Adipose tissue (tissue), 3 donors: ENCODE data around the gene SDHC. TPM values are rescaled to one million over a fixed set of nuclear protein-coding genes. Genes with fewer than 3 reads are reported as not detected.
"Not testable (repeated sequence)": the region's sequence is repeated elsewhere in the genome, so short reads cannot be mapped to it uniquely, and the experiment has no call there.

Experiments used
- H3K27ac ChIP-seq: one replicate; pipeline ENCODE4 v1.5.1; 2013; ENCODE audit warnings: low read depth, low read length
- WGBS, 3 donors: extraction: QIAGEN DNeasy Blood & Tissue Kit; methylation state at CpG; one replicate each; pipeline ENCODE4 v1.1.7; 2013; 5-methylcytosine and 5-hydroxymethylcytosine counted together
- polyA plus RNA-seq, 3 donors: library from polyadenylated mRNA; stranded (reverse); fragments of 200-250 nt; gene quantifications; one replicate each; pipeline ENCODE4 v1.2.3, GENCODE V29; 2013
- donor health status: healthy with polysubstance abuse.
- donor health status: Bipolar disorder and iron deficiency.
- donor health status: healthy.

SDHC gene
- polyA plus RNA-seq, 3 donors, result 76.3 to 230 (median 151) TPM

DNA sequence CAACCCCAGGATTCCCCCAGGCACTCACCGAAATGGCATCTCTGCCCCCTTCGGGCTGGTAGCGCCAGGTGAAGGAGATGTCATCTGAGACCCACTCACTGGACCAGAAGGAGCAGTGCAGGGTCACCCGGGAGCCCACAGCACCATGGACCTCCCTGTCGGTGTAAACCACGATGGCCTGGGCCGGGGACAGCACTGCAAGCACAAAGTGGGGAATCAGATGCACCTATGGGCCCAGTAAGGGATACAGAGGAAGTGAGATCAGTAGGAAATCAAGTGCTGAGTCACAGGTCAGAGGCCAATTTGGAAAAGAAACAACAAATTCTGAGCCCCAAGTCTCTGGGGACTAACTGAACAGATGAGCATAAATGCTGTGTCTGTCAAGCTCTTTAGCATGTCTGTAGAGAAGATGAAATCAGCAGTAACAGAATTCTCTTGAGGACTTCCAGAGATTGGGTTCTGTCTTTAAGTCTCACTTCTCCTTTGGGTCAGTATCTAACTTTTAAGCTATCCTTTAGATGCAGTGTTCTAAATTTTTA lies 6.9 kb upstream of the SDHC start:
- 77 to 84% (median 81%) methylated on average over 7 of the region's 7 CpGs for WGBS, 3 donors
- H3K27ac ChIP-seq, result no peak overlapping the region

DNA sequence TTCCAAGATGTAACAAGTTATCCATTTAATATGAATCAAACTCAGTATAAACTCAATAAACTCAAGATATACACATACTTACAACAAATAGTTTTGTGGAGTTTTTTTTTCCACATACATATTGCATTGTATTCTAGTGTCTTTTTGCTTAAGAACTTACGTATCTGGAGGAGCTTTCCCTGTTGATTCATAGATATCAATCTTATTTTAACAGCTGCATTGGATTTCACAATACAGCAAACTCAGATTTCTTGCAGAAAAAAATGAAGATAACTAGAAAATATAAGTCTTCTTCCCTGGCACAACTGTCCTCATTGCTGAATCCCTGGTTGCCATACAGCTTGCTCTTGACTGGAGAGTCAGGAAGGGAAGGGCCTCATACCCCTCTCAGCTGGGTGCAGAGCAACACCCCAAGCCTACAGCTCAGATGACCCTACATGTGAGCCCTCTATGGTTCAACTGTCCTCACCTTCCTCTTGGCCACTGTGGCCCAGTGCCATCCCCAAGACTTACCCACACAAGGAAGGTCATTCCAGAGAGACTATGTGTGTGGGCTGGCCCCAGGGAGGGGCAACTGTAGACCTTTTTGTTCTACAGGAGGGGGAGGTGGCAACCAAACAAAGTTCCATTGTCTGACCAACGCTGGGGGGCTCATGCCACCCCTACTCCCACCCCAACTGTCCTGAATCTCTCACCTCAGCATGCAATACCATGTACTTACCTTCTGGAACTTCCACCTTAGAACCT lies 6.1 kb upstream of the SDHC start:
- H3K27ac ChIP-seq, result no peak overlapping the region
- 50 to 64% (median 58%) methylated on average over 2 of the region's 2 CpGs for WGBS, 3 donors

DNA sequence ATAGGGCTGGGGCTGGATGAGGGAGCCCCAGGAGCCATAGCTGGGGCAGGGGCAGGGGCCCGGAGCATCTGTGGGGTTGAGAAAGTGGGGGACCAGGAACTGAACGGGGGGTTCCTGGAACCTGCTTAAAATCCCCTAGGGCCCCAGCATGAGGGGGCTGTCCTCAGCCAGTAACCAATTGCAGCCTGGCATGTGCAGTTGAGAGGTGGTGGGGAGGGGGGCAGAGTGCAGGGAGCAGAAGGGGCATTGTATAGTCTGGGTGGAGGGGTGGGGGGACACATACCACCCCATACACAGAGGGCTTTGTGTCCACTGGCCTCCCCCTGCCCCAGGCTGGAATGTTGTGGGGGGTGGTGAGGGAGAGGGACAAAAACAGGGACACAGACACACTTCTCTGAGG lies 4.3 kb upstream of the SDHC start, which contains the start of gene MPZ:
Gene MPZ, minus strand, starts transcription at position 101 of the 400 bp plus-strand sequence. Its CDS starts 63 bp downstream, at position 38.
- WGBS, 3 donors, result 31 to 68% (median 62%) methylated on average over 2 of the region's 2 CpGs
- no peak within 1 kb of the TSS for H3K27ac ChIP-seq

DNA sequence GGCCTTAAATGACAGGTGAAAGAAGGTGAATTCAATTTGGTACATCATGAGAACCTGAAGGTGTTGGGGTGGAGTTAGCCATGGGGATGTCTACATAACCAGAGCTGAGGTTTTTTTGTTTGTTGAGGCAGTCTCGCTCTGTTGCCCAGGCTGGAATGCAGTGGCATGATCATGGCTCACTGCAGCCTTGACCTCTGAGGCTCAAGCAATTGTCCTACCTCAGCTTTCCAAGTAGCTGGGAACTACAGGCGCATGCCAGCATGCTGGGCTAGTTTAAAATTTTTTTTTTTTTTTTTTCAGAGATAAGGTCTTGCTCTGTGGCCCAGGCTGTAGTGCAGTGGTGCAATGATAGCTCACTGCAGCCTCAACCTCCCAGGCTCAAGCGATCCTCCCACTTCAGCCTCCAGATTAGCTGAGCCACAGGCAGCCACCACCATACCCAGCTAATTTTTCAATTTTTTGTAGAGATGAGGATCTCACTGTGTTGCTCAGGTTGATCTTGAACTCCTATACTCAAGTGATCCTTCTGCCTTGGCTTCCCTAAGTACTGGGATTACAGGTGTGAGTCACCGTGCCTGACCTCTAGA lies 2.5 kb upstream of the SDHC start:
- no peak overlapping the region for H3K27ac ChIP-seq
- 90 to 93% (median 92%) methylated on average over 4 of the region's 4 CpGs for WGBS, 3 donors

DNA sequence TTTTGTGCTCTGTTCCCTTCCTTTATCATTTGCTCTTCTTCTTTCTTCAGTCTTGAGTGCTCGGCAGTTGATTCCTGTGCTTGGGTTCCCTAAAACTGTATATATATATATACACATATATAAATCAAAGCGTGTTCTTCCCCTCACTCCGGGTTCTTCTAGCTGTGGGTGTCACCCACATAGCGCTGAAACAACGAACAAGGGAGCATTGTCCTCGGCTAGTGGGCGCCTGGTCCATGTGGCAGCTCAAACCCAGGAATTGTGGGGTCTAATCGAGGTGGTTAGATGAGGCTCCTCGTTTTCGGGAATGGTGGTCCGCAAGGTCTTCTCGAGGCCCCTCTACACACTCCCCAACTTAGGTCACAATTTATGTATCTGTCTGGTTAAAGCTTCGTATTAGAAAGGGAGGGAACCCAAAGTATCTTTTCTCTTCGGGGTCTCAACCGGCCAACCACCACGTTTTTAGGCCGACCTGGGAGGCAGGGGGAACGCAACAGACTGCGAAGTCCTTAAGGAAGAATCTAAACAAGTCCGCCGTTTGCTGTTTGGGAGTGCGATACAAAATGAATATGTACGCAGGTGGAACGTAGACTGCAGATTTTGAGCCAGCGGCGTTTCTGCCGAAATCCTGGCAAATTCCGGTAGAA lies 504 bp upstream of the SDHC start:
- WGBS, 3 donors, result 28 to 34% (median 29%) methylated on average over 28 of the region's 28 CpGs
- H3K27ac ChIP-seq, result no peak overlapping the region

DNA sequence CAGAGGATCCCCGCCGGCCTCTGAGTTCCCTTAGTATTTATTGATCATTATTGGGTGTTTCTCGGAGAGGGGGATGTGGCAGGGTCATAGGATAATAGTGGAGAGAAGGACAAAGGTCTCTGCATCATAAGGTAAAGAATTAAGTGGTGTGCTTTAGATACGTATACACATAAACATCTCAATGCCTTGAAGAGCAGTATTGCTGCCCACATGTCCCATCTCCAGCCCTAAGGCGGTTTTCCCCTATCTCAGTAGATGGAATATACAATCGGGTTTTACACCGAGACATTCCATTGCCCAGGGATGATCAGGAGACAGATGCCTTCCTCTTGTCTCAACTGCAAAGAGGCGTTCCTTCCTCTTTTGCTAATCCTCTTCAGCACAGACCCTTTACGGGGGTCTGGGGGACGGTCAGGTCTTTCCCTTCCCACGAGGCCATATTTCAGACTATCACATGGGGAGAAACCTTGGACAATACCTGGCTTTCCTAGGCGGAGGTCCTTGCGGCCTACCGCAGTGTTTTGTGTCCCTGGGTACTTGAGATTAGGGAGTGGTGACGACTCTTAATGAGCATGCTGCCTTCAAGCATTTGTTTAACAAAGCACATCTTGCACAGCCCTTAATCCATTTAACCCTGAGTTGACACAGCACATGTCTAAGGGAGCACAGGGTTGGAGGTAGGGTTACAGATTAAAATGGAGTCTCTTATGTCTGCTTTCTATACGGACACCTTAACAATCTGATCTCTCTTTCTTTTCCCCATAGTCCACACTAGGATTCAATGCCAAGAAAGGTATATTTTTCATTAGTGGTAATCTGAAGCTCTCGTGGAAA lies 1.9 kb downstream of the SDHC start:
- H3K27ac ChIP-seq, result not testable (repeated sequence)
- 70 to 75% (median 74%) methylated on average over 17 of the region's 17 CpGs for WGBS, 3 donors

DNA sequence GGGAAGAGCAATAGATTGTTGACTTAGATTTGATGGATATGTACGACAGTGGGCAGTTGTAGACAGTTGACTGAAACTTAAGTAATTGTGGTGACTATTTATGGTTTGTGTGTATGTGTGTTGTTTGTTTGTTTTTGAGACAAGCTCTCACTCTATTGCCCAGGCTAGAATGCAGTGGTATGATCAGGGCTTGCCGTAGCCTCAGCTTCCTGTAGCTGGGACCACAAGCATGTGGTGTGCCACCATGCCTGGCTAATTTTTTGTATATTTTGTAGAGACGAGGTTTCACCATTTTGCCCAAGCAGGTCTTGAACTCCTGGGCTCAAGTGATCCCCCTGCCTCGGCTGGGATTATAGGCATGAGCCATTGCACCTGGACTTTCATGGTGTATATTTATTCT lies 9.8 kb downstream of the SDHC start:
- no peak overlapping the region for H3K27ac ChIP-seq
- 68 to 83% (median 82%) methylated on average over 4 of the region's 4 CpGs for WGBS, 3 donors

DNA sequence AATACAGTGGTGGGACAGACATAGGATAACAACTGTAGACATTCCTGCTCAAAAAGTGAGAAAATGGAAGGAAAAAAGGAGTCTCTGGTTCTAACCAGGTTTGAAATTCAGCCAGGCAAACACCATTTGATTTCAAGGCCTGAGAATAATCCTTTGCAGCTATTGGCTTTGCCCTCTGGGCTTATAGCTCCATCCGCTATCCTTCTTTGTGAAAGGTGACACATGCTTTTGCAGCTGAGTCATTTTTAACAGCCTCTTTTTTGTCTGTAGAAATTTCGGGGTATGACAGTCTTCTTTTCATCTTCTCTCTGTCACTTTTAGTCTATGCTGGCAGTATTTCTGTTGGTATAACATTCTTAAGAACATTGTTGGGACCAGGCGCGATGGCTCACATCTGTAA lies 16.2 kb downstream of the SDHC start:
- no peak overlapping the region for H3K27ac ChIP-seq
- 93 to 97% (median 94%) methylated on average over 4 of the region's 4 CpGs for WGBS, 3 donors

DNA sequence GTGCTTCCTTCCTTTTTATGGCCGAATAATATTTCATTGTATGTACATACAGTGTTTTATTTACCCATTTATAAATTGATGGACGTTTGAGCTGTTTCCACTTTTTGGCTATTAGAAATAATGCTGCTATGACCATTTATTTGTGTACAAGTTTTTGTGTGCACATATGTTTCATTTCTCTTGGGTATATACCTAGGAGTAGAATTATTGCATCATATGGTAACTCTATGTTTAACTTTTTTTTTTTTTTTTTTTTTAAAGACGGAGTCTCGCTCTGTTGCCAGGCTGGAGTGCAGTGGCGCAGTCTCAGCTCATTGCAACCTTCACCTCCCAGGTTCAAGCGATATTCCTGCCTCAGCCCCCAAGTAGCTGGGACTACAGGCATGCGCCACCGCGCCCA lies 19.0 kb downstream of the SDHC start:
- H3K27ac ChIP-seq, result no peak overlapping the region
- WGBS, 3 donors, result 93 to 96% (median 96%) methylated on average over 9 of the region's 9 CpGs

DNA sequence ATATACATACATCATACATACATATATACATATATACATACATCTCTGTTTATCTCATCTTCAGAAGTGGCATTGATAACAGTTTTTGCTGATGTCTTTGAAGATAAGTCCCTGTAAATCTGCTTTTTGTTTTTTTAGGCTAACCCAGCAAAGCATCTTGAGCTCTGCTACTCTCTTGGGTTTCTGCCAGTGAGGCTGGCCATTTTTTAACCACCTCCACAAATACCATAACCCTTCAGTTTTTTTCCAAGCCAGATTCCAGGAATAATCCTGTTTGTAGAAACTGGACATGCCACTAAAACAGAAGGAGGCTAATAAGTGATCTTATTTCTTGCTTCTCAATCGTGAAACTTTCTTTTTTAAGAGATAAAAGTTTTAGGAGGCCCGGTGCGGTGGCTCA lies 21.6 kb downstream of the SDHC start:
- H3K27ac ChIP-seq, result no peak overlapping the region
- WGBS, 3 donors, result 84 to 87% (median 85%) methylated on average over 3 of the region's 3 CpGs

DNA sequence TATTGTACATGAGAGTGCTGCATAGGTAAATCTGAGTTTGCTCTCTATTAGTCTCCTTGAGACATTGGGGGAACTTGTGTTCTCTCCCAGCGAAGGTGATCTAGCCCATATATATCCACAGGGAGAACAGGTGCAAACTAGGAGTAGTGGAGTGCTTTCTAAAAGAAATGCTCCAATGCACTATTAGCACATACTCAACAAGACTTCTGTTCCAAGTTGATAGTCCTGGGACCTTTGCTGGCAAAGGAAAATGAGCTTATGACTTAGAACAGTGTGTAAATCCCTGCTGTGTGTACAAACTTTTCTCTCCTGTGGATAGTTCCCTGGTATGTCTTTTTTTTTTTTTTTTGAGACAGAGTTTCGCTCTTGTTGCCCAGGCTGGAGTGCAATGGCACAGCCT lies 28.0 kb downstream of the SDHC start:
- 92 to 94% (median 93%) methylated on average over 2 of the region's 2 CpGs for WGBS, 3 donors
- no peak overlapping the region for H3K27ac ChIP-seq

DNA sequence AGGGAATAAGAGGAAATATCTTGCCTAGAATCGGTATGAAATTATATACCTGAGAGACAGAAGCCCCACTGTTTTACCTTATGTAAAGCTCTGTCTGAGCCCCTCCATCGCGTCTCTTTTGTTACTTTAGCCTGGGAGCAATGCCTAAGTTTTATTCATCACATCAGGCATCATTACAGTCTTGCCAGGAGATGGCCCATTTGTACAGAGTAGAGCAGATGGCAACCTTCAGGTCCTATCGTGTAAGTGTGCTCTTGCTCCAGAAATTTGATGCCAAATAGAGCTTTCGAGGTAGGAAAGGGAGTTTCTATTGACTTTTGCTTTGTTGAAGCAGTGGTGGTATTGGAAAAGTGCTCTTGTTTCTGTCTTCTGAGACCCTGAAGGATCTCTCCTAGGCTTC lies 28.6 kb downstream of the SDHC start:
- WGBS, 3 donors, result 93 to 97% (median 94%) methylated on average over 5 of the region's 5 CpGs
- no peak overlapping the region for H3K27ac ChIP-seq

DNA sequence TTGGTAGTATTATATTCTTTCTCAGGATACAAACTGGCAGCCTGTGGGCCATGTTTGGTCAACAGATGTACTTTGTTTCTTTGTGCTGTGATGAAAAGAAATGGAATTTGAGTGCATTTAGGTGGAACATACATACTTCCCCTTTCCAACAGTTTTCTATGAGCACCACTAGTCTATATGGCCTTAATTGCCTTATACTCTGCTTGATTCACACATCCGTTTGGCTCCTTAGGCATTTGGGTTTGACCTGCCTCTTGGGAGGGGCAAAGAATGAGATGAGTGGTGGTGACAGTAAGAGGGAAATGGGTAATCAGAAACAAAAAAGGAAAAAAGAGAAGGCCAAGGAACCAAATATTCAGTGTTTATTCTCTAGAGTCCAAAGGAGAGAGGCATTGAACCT lies 36.5 kb downstream of the SDHC start:
- H3K27ac ChIP-seq, result peak overlapping the region; percentile 54
- 74 to 91% (median 80%) methylated on average over 1 of the region's 1 CpG for WGBS, 3 donors

DNA sequence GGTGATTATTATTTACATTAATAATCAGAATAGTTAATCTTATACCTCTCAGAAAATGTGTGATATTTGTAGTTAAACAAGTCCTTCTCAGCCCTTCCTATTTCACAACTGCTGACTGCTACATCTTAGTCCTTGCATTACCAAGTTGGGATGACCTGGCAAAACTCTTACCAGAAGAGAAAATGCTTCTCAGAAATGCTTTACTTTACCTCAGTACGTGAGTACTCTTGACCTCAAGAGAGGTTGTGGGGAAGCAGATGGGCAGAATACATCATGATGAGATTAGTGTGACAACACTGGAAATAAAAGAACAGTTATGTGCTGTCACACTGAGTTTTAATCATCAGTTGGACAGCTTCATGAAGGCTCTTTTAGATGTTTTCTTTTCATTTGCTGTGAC lies 37.3 kb downstream of the SDHC start:
- H3K27ac ChIP-seq, result no peak overlapping the region
- 44 to 76% (median 54%) methylated on average over 1 of the region's 1 CpG for WGBS, 3 donors

DNA sequence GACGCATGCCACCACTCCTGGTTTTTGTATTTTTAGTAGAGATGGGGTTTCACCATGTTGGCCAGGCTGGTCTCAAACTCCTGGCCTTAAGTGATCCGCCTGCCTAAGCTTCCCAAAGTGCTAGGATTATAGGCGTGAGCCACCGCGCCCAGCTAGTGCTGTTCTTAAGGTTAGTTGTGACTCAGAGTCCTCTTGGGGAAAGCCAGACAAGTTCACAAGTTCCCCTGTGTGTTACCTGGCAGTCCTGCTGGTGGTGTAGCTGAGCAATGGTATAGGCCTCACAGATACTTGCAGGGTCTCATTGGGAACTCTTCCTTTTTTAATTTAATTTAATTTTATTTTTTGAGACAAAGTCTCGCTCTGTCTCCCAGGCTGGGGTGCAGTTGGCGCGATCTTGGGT lies 42.9 kb downstream of the SDHC start:
- H3K27ac ChIP-seq, result no peak overlapping the region
- 97 to 98% (median 97%) methylated on average over 8 of the region's 8 CpGs for WGBS, 3 donors

DNA sequence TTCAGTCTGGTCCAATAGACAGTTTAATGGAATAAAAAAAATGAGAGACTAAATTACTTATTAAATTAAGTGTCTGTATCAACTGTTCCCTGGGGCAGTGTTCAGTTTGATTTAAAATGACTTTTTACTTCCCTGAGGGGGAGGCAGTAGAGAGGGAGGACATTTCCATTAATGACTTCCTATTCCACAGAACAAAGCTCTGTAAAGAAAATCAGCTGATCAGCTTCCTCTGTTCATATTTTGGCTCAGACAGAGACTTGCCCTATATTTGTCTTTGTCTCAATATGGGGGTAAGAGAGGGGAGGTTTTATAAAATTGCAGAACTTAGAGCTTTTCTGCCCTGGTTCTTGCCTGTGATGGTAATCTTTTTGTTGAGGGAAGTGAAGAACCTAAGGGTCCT lies 45.1 kb downstream of the SDHC start:
- no peak overlapping the region for H3K27ac ChIP-seq

DNA sequence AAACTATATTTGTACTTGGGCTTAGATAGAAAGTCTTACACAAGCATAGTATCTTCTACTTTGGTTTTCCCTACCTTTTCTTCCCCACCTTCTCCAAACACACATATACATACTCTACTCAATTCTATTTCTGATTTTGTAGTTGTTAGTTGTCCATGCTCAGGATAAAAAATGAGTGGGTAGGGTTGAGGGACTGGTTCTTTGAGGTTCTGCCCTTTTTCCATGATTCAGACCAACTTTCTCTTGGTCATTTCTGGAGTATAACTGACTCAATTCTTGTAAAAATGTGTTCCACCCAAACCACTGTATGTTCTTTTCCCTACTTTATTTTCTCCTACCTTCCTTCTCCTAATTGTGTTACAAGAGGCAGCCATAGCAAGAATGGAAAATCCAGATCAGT lies 50.2 kb downstream of the SDHC start:
- H3K27ac ChIP-seq, result no peak overlapping the region

DNA sequence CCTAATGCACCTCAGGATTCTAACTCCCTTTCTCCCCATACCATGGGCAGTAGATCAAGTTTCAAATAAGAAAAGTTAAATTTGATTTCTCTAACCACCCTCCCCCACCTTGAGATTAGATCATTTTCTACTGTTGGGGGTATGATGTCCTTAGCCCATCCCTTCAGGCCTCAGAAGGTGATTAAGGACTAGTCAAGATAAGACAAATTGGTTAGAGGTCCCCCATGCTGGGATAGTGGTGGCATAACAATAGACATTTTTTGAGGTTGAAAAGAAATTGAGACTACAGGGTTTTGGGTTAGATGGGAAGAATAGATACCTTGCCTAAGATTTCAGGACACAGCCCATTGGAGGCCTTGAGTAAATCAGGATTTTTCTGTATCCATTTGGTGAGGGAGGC lies 51.0 kb downstream of the SDHC start:
- no peak overlapping the region for H3K27ac ChIP-seq
